NK-92 (cell line): ENCODE results near the gene MPST.

Experiments used
- DNase-seq: peaks from one replicate; lab custom pipeline; 2025; ENCODE audit not compliant: unreplicated experiment; lab: John Stamatoyannopoulos, UW

The MPST gene

DNA sequence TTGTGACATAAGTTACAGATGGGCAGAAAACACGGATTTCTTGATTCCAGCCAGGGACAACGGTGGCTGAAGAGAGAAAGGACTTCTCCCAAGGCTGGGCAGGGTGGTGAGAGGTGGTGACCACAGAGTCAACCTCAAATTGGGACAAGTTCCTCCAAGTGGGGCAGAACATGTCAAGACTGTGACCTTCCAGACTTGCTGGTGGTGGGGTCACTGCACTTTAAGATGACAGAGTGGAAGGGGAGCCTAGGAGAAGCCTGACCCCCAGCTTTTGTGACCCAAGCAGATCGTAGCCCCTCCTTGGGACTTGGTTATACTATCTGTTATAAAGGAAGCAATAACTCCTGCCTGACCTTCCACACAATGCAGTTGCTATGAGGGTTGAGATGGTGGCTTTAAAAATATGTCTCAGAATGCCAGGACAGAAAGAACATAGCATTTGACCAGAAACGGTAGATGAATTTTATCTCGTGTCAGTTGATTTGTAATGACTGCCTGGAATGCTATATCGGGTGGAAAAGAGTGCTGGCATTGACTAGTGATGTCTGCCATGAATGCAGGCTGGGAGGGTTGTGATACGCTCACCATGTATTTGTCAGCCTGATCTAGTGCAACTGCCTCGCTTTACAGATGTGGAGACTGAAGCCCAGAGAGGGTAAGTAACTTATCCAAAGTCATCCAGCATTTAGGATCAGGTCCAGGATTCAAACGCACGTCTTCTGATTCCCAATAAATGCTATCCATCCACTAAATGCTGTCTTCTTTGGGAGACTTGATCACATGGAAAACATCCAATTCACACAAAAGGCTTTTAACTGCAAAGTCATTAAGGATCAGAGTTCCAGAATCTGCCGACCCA lies 18.6 kb upstream of the MPST start:
- no peak for DNase-seq

DNA sequence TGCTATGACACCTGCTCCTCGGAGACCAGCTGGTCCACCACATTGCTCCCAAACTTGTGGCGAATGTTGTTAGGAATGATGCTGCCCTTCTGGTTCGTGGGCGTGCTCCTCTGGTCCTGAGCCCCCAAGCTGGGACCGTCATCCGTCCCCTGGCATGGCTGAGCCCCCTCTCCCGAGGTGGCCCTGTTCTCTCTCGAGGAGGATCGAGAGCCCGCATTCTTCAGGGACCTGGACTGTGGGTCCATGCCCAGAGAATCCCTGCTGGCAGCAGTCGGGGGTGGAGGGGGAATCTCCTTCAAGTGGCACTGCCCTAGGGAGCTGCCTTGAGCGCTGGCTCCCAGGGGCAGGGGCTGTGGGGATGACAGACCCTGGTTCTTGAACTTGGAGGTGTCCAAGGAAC lies 17.7 kb upstream of the MPST start:
- no peak for DNase-seq

- no peak for DNase-seq
Measured at GRCh38 chr22:37002633-37003032, 16.9 kb upstream of the MPST start.

GRCh38 chr22:37007651-37008050 lies 11.9 kb upstream of the MPST start:
- no peak for DNase-seq

DNA sequence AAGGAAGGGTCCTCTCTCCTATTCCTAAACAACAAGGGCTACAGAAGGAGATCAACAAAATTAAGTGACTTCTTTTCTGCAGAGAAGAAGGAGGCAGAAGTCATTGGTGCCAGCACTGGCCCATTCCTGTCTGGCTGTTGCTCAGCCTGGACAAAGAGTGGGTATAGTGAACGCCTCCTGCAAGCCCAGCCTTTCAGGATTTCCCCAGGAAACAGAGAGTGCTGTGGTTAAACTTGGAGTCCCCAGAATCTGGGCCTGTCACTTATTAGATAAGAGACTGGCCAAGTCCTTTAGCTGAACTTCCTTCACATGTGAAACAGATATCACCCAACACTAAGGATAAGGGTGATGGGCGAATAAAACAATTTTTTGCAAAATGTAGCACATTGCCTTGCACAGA lies 11.2 kb upstream of the MPST start:
- no peak for DNase-seq

DNA sequence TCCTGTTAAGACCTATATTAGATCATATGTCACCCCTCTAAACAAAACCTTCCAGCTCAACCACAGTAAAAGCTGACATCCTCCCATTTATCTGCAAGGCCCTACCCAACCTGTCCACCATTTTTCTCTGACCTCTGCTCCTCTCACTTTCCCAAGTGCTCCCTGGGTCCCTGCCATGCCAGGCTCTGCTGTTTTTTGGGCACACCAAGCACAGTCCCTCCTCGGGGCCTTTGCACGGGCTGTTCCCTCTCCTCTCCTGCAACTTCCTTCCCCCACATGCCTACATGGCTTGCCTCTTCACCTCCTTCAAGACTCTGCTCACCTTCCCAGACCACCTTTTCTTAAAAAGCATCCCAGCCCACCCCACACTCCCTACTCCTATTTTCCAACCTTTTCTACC lies 10.1 kb upstream of the MPST start:
- DNase-seq, result no peak

GRCh38 chr22:37010174-37010573 lies 9.4 kb upstream of the MPST start:
- DNase-seq, result no peak

GRCh38 chr22:37010976-37011375 lies 8.6 kb upstream of the MPST start:
- DNase-seq, result no peak

DNA sequence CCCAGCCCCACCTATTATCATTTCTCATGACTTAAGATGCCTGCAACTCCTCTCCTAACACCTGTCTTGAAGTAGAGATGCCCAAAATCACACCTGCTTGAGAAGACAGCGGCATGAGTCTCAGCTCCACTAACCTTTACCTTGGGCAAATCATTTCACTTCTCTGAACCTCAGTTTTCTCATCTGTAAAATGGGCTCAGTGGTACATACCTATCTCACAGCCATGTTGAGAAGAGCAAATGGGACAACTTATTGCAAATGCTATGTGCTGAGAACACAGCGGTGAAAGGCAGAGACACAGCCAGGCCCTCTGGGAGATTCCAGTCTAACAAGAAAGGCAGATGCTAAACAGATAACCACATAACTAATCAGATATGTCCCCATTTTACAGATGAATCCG lies 8.1 kb upstream of the MPST start:
- DNase-seq, result no peak

DNA sequence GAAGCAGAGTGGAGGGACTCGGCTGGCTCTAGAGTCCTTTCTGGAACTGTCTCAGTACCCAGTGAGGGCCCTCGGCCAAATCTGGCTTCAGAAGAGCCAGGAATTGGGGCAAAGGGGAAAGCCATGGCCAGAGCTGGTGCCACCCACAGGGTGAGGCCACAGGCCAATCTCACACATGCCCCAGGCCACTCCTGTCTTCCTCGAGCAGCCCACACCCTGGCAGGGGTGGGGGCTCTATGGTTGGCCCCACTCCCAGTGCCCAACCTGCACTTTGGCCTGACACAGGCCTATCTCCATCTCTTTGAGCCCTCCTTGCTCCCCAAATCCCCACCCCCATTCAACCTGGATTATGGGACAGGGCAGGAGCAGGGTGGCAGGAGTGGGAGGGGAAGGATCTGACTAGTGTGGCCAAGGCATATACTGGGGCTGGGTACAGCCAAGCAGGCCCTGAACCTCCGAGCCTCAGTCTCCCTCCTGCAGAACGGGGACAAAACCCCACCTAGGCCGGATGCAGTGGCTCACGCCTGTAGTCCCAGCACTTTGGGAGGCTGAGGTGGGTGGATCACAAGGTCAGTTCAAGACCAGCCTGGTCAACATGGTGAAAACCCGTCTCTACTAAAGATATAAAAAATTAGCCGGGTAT lies 7.2 kb upstream of the MPST start:
- no peak for DNase-seq

GRCh38 chr22:37012956-37013355 lies 6.6 kb upstream of the MPST start:
- DNase-seq, result no peak

- no peak for DNase-seq
Measured at GRCh38 chr22:37014415-37014806, 5.1 kb upstream of the MPST start.

GRCh38 chr22:37014835-37015586 lies 4.5 kb upstream of the MPST start:
- DNase-seq, result no peak

DNA sequence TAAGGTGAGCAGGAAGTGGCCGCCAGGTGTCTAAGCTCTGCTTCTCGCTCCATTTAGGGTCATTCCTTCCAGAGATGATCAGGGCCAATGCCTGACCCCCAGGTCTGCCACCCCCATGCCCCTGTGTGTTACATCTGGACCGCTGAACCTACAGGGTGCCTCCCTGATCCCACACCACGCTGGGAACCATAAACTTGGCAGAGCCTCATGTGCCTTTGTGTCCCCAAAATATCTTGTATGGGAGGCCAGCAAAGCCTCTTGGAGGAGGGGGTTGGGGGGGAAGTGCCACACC lies 4.0 kb upstream of the MPST start:
- DNase-seq, result no peak

DNA sequence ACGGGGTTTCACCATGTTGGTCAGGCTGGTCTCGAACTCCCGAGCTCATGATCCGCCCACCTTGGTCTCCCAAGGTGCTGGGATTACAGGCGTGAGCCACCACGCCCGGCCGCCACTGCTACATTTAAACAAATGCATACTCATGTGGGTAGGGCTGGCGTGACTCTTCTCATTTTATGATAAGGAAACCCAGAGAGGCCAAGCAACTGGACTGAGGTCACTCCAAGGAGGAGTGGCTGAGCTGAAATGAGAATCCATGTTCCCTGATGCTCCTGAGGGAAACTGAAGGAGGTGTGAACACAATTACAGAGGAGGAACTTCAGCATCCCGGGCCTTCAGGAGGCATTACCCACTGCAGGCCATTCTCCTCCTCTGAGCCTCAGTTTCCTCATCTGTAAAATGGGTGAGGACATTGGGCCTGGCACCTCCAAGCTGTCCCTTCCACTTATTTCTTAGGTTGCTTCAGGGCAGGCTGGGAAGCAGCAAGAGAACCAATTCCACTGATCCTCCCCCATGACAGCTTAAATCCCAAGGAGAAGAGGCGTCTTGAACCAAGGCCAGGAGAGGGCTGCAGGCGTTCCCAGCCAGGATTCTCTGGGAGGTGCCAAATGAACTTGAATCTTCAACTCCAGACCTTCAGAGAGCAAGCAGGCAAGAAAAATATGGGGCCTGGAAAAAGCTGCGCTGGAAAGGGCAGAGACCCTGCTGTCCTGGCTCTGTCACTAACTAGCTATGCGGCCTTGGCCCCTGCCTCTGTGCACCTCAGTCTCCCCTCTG lies 3.2 kb upstream of the MPST start:
- DNase-seq, result no peak

- no peak for DNase-seq
Measured at GRCh38 chr22:37017356-37017755, 2.2 kb upstream of the MPST start.

GRCh38 chr22:37018086-37018814 lies 1.3 kb upstream of the MPST start:
- DNase-seq, result no peak

DNA sequence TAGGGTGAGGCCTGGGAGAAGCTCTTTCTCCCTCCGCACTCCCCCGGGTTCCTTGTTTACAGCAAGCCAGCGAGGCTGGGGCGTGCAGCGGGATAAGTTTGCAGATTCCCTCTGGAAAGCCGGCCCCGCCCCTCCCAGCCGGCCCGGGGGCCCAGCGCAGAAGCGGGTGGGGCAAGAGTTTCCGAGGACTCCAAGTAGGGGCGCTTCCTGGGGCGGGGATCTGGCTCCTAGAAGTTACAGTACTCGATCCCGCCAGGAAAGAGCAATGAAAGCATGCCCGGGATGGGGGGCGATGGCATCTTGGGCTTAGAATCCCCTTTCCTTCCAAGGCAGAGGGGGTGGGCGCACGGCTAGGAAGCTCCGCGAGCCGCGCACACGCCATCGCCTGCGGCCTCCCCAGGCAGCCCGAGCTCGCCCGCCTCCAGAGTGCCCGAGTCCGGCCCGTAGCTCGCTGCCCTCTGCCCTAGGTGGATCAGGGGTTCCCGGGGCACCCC lies 680 bp upstream of the MPST start:
- no peak for DNase-seq

DNA sequence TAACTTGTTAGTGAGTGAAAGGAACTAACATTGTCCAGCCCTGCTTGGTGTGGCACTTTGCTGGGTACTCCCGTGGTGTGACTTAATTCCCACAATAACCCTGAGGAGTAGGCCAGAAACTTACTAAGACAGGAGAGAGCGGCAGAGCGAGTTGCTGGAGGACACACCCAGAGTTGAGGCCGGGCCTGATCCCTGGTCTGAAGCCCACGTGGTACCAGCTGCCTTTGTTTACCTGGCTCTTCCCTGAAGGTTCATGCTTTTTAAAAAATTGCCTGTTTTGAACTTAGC lies 594 bp downstream of the MPST start:
- no peak for DNase-seq

DNA sequence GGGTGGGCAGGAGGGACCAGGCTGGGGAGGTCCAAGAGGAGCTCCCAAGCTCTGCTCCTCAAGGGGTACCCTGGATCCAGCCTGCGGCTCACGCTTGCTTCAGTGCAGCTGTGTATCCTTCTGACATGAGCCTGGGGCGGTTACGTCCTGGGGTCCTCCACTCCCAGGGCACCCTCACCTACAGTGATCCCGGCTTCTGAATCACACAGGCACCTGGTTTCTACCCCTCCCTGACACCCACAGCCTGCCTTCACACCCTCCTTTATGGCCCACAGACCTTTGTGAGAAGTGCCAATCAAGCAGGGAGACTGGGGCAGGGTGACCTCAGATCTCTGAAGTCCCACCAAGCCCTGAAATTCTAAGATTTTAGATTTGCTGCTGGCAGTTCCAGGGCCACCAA lies 1.5 kb downstream of the MPST start:
- no peak for DNase-seq
